Panc1 (cell line): Measurements from ENCODE around the gene KRT1. TPM values are rescaled to one million over a fixed set of nuclear protein-coding genes. Genes with fewer than 3 reads are reported as not detected.

Experiments used
- ATAC-seq: fragments of 200-7000 bp; cut with Tn5 transposase; 2 replicates; pipeline ENCODE4 v1.9.1; 2020; ENCODE audit warnings: mild to moderate bottlenecking, moderate library complexity
- BruUV-seq: library from RNA; stranded (reverse); fragments of 400-500 nt; replicated peaks from 2 replicates; lab custom pipeline; 2021; lab: Mats Ljungman, UMichigan
- CTCF ChIA-PET: fragments of 300-600 bp; sonication (Branson Sonifier 250); formaldehyde crosslinking; loops from one replicate; lab custom pipeline; 2022; ENCODE audit warnings: antibody characterized with exemption; lab: Charles Lee
- POLR2A ChIA-PET: fragments of 300-600 bp; sonication (Branson Sonifier 250); formaldehyde crosslinking; loops from one replicate; lab custom pipeline; 2022; ENCODE audit warnings: antibody characterized with exemption; lab: Charles Lee
- DNase-seq: peaks from one replicate; pipeline ENCODE4 v3.0.0-alpha.2; 2010; ENCODE audit warnings: low read depth, low spot score
- H3K27ac ChIP-seq: 2 replicates; pipeline ENCODE4 v1.5.1; 2011; ENCODE audit warnings: mild to moderate bottlenecking, low read length, inconsistent platforms
- H3K27me3 ChIP-seq: fragments of 200-500 bp; sonication (Bioruptor generic); 2 replicates; pipeline ENCODE4 v1.6.0; 2014; ENCODE audit warnings: low read length, inconsistent platforms; ENCODE audit not compliant: control insufficient read depth, insufficient read depth
- H3K36me3 ChIP-seq: fragments of 200-500 bp; sonication (Bioruptor generic); 2 replicates; pipeline ENCODE4 v1.5.1; 2014; ENCODE audit warnings: inconsistent platforms, mild to moderate bottlenecking, low read length, moderate library complexity; ENCODE audit not compliant: control insufficient read depth, insufficient read depth
- H3K4me1 ChIP-seq: 2 replicates; pipeline ENCODE4 v1.5.1; 2011; ENCODE audit warnings: inconsistent platforms, mild to moderate bottlenecking, low read length, moderate library complexity; ENCODE audit not compliant: control insufficient read depth, insufficient read depth
- H3K4me3 ChIP-seq, 2 experiments: 2 replicates each; pipeline ENCODE4 v1.5.1; 2011 to 2012; ENCODE audit warnings: low read depth in 2 of 2, low read length in 2 of 2, mild to moderate bottlenecking in 2 of 2, inconsistent platforms in 1 of 2, moderate library complexity in 1 of 2
- H3K9me3 ChIP-seq: fragments of 200-500 bp; sonication (Bioruptor generic); 2 replicates; pipeline ENCODE4 v1.5.1; 2014; ENCODE audit warnings: low read depth, mild to moderate bottlenecking, inconsistent platforms, low read length, moderate library complexity; ENCODE audit not compliant: control insufficient read depth, insufficient read depth
- CTCF ChIP-seq: fragments of 450-650 bp; IDR thresholded peaks from 2 replicates; pipeline ENCODE4 v1.5.1; 2017; ENCODE audit warnings: mild to moderate bottlenecking
- POLR2AphosphoS5 ChIP-seq: IDR thresholded peaks from 2 replicates; pipeline ENCODE4 v1.6.1; 2012; ENCODE audit warnings: mild to moderate bottlenecking, low read depth, low read length, moderate library complexity
- SIN3A ChIP-seq: IDR thresholded peaks from 2 replicates; pipeline ENCODE4 v1.6.1; 2012; ENCODE audit warnings: low read depth, mild to moderate bottlenecking, low read length, moderate library complexity, borderline replicate concordance; ENCODE audit not compliant: insufficient read depth
- TCF7L2 ChIP-seq: IDR thresholded peaks from 2 replicates; pipeline ENCODE4 v1.6.1; 2011; ENCODE audit warnings: mild to moderate bottlenecking, low read depth, low read length, inconsistent platforms
- in situ Hi-C: cut with HindIII; loops from 2 replicates; pipeline ENCODE4 v1.10.0; 2016; ENCODE audit warnings: low sequenced_read_pairs, low pct_unique_long_range_greater_than_20kb
- intact Hi-C: fragments of 100-400 bp; cut with micrococcal nuclease; formaldehyde crosslinking; loops from one replicate; pipeline ENCODE4 v1.10.0; 2022; ENCODE audit not compliant: unreplicated experiment
- total RNA-seq: library from RNA; stranded (reverse); gene quantifications from one replicate; pipeline ENCODE4 v1.2.1, GENCODE V29; 2021; ENCODE audit not compliant: unreplicated experiment
- TF ChIP-seq, protein P1 (sequence below), 2 experiments: IDR thresholded peaks; 2 replicates each; pipeline ENCODE4 v1.6.1; 2011 to 2012; ENCODE audit warnings: low read depth in 2 of 2, control low read depth in 1 of 2, low read length in 1 of 2, mild to moderate bottlenecking in 1 of 2, moderate library complexity in 1 of 2; ENCODE audit not compliant: insufficient read depth in 1 of 2

Gene KRT1
- total RNA-seq, 1 experiment from 2014 or later, result not detected

GRCh38 chr12:52674433-52674775 is 5.8 kb downstream of the KRT1 start:
- in situ Hi-C loops (no loop called here), intact Hi-C loops (no loop called here)
- POLR2A ChIA-PET, result no interaction called here
- no TSS peak for BruUV-seq
- CTCF ChIA-PET, result interaction anchor here (0.6 kb wide), 1 partner anchor 282 kb away, joined by 5 read pairs; no protein-coding TSS in a partner anchor
- Histone ChIP-seq H3K27me3 (peaks cover 34% of the 10 kb centered on the region), H3K27ac (no peak overlapping the region), H3K4me1 (no peaks in the 10 kb centered on the region), H3K9me3 (no peaks in the 10 kb centered on the region), H3K4me3 (no peak overlapping the region), H3K36me3 (no peaks in the 10 kb centered on the region; the same call in 1 of the 2 replicates)
- ATAC-seq, result no peak
- no peak for DNase-seq
- TF ChIP-seq, protein P1, sequence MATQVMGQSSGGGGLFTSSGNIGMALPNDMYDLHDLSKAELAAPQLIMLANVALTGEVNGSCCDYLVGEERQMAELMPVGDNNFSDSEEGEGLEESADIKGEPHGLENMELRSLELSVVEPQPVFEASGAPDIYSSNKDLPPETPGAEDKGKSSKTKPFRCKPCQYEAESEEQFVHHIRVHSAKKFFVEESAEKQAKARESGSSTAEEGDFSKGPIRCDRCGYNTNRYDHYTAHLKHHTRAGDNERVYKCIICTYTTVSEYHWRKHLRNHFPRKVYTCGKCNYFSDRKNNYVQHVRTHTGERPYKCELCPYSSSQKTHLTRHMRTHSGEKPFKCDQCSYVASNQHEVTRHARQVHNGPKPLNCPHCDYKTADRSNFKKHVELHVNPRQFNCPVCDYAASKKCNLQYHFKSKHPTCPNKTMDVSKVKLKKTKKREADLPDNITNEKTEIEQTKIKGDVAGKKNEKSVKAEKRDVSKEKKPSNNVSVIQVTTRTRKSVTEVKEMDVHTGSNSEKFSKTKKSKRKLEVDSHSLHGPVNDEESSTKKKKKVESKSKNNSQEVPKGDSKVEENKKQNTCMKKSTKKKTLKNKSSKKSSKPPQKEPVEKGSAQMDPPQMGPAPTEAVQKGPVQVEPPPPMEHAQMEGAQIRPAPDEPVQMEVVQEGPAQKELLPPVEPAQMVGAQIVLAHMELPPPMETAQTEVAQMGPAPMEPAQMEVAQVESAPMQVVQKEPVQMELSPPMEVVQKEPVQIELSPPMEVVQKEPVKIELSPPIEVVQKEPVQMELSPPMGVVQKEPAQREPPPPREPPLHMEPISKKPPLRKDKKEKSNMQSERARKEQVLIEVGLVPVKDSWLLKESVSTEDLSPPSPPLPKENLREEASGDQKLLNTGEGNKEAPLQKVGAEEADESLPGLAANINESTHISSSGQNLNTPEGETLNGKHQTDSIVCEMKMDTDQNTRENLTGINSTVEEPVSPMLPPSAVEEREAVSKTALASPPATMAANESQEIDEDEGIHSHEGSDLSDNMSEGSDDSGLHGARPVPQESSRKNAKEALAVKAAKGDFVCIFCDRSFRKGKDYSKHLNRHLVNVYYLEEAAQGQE (IDR thresholded peaks at IDR 0.05; ENCODE audit: insufficient read depth in 1 of 2, low read depth in 2 of 2, low read length in 1 of 2), result no peak
- TF ChIP-seq SIN3A, result no peak
- no peak for TF ChIP-seq POLR2AphosphoS5
- no peak for TF ChIP-seq CTCF
- no peak for TF ChIP-seq TCF7L2

- BruUV-seq, result no TSS peak
- Histone ChIP-seq H3K4me1 (no peaks in the 10 kb centered on the region), H3K4me3 (no peak overlapping the region), H3K36me3 (no peaks in the 10 kb centered on the region; the same call in 1 of the 2 replicates), H3K9me3 (no peaks in the 10 kb centered on the region), H3K27ac (no peak overlapping the region), H3K27me3 (peaks cover 32% of the 10 kb centered on the region)
- CTCF ChIA-PET, result no interaction called here
- no peak for DNase-seq
- POLR2A ChIA-PET, result interaction anchor here (0.5 kb wide), 1 partner anchor 756 kb away, joined by 4 read pairs; no protein-coding TSS in a partner anchor
- in situ Hi-C loops, result no loop called here
- TF ChIP-seq POLR2AphosphoS5 (no peak), CTCF (no peak), SIN3A (no peak), TCF7L2 (no peak)
- TF ChIP-seq, protein P1 (IDR thresholded peaks at IDR 0.05; ENCODE audit: insufficient read depth in 1 of 2, low read depth in 2 of 2, low read length in 1 of 2), result no peak
- no peak for ATAC-seq
- intact Hi-C loops, result no loop called here
These were observed 6.3 kb downstream of the KRT1 start for GRCh38 chr12:52673713-52674432.
